Stimulated activated CD8-positive, alpha-beta memory T cell treated with anti-CD3 and anti-CD28 coated beads, Interleukin-7, amount 100 ng/mL, for 24 hours (primary cell): Measurements from ENCODE around the gene SLC43A3.
"Not testable (repeated sequence)": the region's sequence is repeated elsewhere in the genome, so short reads cannot be mapped to it uniquely, and the experiment has no call there.

ENCODE experiments used
- DNase-seq: peaks from one replicate; pipeline ENCODE4 v3.0.0-alpha.2; 2020; ENCODE audit warnings: low read depth

The SLC43A3 gene

DNA sequence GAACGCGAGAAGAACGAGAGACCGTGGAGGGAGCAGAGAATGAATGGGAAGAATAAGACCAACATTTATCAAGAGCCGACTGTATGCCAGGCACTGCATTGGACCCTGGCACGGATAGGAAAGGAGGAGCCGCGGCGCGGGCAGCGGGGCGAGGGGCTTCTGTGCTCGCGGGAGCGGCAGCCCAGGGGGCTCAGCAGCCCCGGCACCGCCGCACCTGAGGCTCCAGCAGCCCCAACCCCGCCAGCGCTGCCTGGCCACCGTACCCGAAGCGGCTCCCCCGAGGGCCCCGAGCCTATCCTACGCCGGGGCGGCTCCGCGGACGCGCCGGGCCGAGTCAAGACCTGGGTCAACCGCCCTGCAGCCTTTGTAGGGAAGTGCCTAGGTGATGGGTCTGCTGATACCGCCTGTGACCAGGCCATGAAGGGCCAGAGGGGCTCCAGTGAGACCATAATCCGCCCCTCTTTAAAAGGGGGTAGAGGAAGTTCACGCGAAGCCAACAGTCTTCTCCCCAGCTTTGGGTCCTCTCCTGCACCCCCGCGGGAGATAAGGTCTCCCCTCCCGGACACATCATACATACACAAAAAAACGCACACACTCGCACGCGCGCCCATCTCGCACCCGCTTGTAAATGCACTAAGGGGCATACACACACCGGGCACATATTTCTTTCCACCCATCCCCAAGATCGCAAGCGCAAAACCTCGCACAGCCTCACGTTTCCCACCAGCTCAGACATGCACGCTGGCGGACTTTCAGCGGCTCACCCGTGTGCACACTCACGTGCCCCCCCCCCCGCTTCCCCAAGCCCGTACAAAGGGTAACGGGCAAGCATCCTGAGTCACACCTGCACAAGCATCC is 32.5 kb upstream of the SLC43A3 start:
- no peak for DNase-seq

DNA sequence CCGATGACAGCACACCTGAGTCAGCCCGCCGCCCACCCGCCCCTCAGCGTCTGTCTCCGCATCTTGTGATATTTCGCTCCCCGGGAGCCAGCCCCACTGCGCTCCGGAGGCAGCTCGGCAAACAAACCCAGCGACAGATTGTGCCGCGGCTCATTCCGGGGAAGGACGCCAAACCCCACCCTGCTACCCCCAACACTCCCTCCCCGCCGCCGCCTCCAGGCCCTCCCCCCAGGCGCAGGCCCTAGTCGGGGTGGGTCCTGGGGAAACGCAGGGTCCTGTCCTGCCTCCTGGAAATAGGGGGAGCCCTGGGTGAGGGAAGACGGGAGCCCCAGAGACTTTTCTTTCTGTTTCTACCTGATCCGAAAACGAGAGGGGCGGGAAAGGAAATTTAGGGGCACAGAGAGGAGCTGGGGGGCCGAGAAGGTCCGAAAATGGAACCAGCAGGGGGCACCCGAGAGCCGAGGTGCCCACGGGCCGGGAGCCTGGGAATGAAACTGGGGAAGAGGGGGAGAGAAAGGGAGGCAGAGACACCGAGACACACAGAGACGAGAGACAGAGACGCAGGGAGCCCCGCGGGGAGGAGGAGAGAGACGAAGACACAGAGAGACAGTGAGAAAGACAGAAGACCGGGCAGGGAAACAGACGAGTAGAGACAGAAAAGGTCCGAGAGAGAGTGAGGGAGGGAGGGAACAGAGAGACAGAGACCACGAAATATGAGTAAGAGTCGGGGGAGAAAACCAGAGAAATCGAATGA is 31.7 kb upstream of the SLC43A3 start:
- DNase-seq, result no peak

GRCh38 chr11:57458060-57458409 is 31.1 kb upstream of the SLC43A3 start:
- no peak for DNase-seq

DNA sequence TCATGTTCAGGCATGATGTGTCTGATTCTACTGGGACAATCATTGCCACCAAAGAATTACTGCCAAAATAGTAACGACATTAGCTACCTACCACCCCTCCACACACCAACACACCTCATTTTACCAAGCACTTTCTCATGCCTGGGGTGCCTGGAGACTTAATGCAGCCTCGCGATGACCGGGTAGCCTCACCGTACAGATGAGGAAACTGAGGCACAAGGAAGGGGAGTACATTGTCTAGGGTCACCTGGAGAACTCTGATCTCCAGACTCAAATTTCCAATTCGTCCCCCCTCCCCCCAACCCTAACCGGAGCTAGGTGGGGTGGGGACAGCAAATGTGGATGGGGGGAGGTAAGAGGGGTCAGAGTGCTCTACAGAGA is 30.7 kb upstream of the SLC43A3 start:
- no peak for DNase-seq

DNA sequence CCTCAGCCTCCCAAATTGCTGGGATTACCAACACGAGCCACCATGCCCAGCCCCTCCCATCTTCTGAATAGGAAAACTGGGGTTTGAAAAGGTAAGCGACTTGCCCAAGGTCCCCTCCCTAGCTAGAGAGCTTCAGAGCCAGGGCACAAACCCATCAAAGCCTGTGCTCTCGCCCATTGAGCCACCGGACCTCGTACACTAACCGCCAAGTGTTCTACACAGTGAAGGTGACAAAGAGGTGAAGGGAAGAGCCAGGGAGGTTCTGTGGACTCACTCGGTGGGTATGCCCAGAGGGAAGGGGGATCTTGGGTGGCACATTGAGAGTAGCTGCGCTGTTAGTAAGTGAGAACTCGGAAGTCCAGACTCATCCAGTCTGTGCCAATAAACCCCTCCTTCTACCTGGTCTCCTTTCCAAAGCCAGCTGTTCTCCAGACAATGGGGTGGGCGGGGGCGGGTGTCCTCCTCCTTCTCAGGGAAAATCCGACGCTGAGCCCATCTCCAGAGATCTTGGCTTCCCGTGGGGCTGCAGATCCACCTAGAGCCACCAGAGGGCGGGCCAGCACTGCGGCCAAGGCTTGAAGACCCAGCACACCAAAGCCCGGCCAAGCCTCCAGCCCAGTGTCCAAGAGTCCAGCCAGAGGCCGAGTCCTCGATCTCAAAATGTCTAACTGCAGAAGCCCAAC is 30.2 kb upstream of the SLC43A3 start:
- DNase-seq, result peak; percentile 60

GRCh38 chr11:57453543-57454177 is 26.7 kb upstream of the SLC43A3 start:
- no peak for DNase-seq

DNA sequence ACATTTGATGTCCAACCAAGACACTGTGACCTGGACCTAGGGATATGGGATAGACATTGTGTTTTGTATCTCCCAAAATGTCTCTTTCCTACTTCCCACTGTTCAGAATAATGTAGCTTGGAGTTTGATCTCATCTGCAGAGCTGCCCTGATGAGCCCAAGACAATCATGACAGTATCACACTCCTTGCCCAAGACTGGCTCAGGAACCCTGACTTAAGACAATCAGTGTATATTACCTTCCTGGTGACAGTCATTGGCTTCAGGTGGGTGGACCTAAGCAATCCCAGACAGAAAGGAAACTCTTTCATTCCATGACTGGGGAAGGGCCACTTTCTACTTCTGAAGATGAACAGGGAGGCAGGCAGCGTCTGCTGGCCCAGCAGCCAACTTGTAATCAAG is 19.1 kb upstream of the SLC43A3 start:
- DNase-seq, result no peak

GRCh38 chr11:57445122-57445394 is 18.1 kb upstream of the SLC43A3 start:
- DNase-seq, result not testable (repeated sequence)

DNA sequence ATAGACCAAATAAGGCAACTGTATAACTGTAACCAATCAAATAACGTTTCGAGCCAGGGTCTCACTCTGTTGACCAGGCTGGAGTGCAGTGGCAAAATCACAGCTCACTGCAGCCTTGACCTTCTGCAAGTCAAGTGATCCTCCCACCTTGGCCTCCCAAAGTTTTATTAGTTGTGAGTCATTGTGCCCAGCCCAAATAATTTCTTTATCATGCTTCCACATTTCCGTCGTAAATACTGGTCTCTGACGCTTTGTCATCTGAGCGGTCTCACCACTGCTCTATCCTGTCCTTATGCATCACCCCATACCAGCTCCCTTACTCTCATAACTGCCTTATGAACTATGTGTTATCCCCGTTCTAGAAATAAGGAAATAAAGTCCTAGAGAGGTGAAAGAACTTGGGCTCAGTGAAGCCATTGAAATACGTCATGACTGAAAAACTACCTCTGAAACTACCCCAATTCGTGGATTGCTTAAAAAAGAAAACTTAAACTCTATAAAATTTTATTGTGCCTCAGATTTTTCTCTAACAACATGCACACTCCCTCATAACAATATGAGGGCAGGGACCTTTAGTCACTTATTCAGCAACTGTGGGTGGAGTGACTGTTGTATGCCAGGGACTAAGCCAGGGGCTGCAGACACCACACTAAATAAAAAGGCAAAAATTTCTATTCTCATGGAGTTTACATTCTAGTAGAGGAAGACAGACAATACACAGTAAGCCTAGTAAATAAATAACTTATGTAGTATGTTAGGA is 17.6 kb upstream of the SLC43A3 start:
- no peak for DNase-seq

- no peak for DNase-seq
Measured at GRCh38 chr11:57440744-57441414, 14.0 kb upstream of the SLC43A3 start.

GRCh38 chr11:57439786-57440185 is 12.9 kb upstream of the SLC43A3 start:
- no peak for DNase-seq

- DNase-seq, result no peak
Measured at GRCh38 chr11:57438345-57439285, 11.7 kb upstream of the SLC43A3 start.

GRCh38 chr11:57436031-57436430 is 9.1 kb upstream of the SLC43A3 start:
- no peak for DNase-seq

DNA sequence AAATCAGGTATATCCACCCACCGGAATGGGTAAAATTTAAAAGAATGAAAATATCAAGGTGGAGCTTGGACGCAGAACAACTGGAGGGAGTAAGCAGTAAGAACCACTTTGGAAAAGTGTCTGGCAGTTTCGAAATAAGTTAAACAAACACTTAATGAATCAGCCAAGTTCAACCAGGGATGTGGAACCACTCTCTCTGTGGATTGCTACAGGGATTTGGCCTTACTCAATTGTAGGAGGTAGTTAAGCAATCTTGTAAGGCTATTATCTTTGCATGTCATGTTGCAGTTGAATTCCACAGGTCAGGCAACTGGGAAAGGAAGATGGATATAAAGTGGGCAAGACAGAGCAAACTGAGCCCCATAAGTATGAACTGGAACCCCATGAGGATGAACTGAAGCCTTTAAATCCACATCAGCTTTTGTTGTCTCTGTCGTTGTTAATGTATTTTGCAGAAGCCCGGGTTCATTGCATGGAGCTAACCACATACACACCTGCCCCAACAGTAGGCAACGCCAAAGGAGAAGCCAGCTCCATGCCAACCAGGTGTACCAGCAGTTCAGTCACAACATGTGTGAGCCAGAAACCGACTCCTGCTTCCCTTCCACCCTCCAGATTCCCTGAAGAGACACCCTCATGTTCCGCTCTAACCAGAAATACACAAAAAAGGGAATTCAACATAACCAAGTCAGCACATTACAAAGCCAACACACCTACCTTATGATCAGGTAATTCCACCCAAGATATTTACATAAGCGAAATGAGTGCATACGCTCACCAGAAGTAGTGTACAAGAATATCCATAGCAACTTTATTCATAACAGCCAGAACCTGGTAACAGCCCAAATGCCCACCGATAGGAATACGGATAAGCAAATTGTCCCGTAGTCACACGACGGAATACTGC is 8.0 kb upstream of the SLC43A3 start:
- DNase-seq, result no peak

- DNase-seq, result no peak
Measured at GRCh38 chr11:57432714-57433163, 5.8 kb upstream of the SLC43A3 start.

- no peak for DNase-seq
Measured at GRCh38 chr11:57432149-57432561, 5.2 kb upstream of the SLC43A3 start.

- no peak for DNase-seq
Measured at GRCh38 chr11:57430952-57431351, 4.0 kb upstream of the SLC43A3 start.

DNA sequence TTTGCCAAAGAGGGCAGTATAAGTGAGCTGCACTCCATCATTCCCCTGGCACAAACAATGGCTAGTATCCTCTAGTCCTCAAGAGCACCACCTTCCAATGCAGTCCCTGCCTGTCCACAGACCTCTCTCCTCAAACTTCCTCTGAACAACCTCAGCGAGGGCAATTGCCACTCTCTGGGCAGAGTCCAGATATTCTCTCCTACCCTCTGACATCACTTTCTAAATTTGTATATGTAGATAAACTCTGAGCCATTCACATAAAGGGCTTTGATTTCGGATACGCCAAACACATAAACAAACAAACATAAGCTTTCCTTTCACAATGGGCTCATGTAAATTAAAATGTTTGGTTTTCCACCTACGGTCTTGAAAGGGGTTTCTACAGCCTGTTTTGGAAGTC is 3.0 kb upstream of the SLC43A3 start:
- DNase-seq, result no peak

DNA sequence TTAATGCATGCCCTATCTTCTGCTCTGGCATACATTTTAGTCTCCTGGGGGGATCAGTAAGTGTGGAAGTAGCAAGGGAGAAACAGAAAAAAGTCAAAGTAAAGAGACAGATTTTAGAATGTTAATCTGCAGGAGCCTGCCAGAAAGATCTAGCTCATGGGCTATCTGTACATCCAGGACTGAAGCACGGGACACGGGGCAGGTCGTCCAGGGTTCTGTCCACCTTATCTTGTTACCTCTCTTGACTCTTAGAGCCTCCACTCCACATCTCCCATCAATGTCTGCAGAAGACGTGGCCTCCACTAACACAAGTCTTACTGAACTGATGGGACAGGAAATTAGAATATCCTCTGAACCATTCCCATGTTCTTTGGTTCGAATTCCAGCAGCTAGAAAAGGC is 1.7 kb upstream of the SLC43A3 start:
- no peak for DNase-seq
